ENCODE data around the gene PLEKHA7. TPM values are rescaled to one million over a fixed set of nuclear protein-coding genes. Genes with fewer than 3 reads are reported as not detected.
"Not testable (repeated sequence)": the region's sequence is repeated elsewhere in the genome, so short reads cannot be mapped to it uniquely, and the experiment has no call there.

The PLEKHA7 gene
- total RNA-seq, 2 experiments from 2014 or later = 0.13 TPM; not detected in 1

DNA sequence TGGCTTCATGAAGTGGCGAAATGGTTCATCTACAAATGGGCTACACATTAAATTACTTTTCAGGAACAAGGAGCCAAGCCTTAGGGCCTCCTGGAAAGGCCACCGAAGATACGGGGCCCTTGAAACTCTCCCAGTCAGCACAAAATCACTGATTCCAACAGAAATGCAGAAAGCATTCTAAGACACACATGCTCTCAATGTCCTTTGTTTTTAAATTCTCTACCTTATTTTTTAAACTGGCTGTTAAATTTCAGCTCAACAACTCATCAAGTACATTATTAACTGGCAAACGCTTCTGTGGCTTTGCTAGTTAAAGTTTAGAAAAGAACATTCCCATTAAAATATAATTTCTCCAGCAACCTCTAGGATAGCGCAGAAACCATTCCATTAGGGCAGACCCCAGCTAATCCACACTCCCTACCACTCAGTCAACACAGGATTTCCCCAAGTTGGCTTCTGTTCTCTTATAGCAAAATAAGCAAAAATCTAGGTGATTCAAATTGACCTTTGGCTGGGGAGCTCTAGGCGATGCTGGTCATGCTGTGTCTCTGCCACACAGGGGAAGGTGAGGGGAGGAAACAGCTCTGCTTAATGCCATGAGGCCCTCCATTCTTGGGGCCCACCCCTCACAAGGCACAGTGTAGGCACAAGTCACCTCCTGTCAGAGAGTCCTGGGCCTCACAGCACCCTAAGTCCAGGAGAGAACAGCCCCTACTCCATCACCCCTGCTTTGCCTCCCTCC, 47.1 kb downstream of the PLEKHA7 start:
- Histone ChIP-seq H3K9me3 (ENCODE audit: low read length) (no peaks in the 10 kb centered on the region), H2AFZ (ENCODE audit: low read length) (no peak overlapping the region), H3K27ac (ENCODE audit: low read depth, low read length, poor library complexity, severe bottlenecking) (no peak overlapping the region), H3K4me3 (ENCODE audit: low read depth, low read length, poor library complexity, severe bottlenecking) (no peak overlapping the region), H3K79me2 (ENCODE audit: insufficient read depth, low read depth, low read length) (no peaks in the 10 kb centered on the region), H3K4me2 (ENCODE audit: low read length) (no peak overlapping the region), H4K20me1 (ENCODE audit: insufficient read depth, low read length) (no peaks in the 10 kb centered on the region; the same call in 1 of the 2 replicates), H3K36me3 (ENCODE audit: insufficient read depth, low read length) (no peaks in the 10 kb centered on the region), H3K9me2 (ENCODE audit: insufficient read depth, low read length) (no peaks in the 10 kb centered on the region), H3K4me1 (ENCODE audit: insufficient read depth, low read length, poor library complexity, severe bottlenecking) (no peaks in the 10 kb centered on the region)
- TF ChIP-seq EZH2phosphoT487 (IDR thresholded peaks at IDR 0.05; ENCODE audit: borderline replicate concordance, low read depth, low read length) = no peak
- TF ChIP-seq, protein P1, sequence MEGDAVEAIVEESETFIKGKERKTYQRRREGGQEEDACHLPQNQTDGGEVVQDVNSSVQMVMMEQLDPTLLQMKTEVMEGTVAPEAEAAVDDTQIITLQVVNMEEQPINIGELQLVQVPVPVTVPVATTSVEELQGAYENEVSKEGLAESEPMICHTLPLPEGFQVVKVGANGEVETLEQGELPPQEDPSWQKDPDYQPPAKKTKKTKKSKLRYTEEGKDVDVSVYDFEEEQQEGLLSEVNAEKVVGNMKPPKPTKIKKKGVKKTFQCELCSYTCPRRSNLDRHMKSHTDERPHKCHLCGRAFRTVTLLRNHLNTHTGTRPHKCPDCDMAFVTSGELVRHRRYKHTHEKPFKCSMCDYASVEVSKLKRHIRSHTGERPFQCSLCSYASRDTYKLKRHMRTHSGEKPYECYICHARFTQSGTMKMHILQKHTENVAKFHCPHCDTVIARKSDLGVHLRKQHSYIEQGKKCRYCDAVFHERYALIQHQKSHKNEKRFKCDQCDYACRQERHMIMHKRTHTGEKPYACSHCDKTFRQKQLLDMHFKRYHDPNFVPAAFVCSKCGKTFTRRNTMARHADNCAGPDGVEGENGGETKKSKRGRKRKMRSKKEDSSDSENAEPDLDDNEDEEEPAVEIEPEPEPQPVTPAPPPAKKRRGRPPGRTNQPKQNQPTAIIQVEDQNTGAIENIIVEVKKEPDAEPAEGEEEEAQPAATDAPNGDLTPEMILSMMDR (conservative IDR thresholded peaks at IDR 0.05; ENCODE audit: low read length) = no peak
- BruUV-seq (replicated peaks) = no TSS peak
- intact Hi-C loops (cut with micrococcal nuclease; ENCODE audit: unreplicated experiment) = no loop called here
- POLR2A ChIA-PET = interaction anchor here (0.6 to 1.5 kb wide), 2 partner anchors 16 to 36 kb away, joined by 3 read pairs; no protein-coding TSS in a partner anchor
- CTCF ChIA-PET (ENCODE audit: unreplicated experiment) = no interaction called here
- DNase-seq (ENCODE audit: low spot score) = no peak

DNA sequence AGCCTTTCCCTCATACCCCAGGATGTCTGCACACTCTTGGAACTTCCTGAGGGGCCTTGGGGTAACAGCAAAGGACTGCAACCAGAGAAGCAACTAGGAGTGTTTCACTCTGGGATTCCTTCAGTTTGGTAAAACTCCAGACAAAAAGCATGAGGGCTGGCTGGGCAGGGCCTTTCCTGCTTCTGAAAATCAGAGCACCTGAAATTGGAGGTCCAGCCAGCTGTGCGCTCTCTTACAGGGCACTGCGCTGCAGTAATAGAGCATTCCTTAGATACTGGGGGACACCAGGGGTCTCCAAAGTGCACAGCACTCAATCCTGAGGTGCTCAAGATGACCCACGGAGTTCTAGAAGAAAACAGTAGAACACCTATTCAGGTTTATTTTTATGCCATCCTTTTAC, 49.7 kb downstream of the PLEKHA7 start:
- DNase-seq (ENCODE audit: low spot score) = no peak
- H3K4me1 ChIP-seq (ENCODE audit: insufficient read depth, low read length, poor library complexity, severe bottlenecking) = no peaks in the 10 kb centered on the region
- no peaks in the 10 kb centered on the region for H3K9me2 ChIP-seq (ENCODE audit: insufficient read depth, low read length)
- TF ChIP-seq EZH2phosphoT487 (IDR thresholded peaks at IDR 0.05; ENCODE audit: borderline replicate concordance, low read depth, low read length) = no peak
- TF ChIP-seq, protein P1 (conservative IDR thresholded peaks at IDR 0.05; ENCODE audit: low read length) = no peak
- no peak overlapping the region for H2AFZ ChIP-seq (ENCODE audit: low read length)
- no peak overlapping the region for H3K4me2 ChIP-seq (ENCODE audit: low read length)
- H3K79me2 ChIP-seq (ENCODE audit: insufficient read depth, low read depth, low read length) = no peaks in the 10 kb centered on the region
- H3K36me3 ChIP-seq (ENCODE audit: insufficient read depth, low read length) = no peaks in the 10 kb centered on the region
- intact Hi-C loops (cut with micrococcal nuclease; ENCODE audit: unreplicated experiment) = no loop called here
- no TSS peak for BruUV-seq (replicated peaks)
- H3K4me3 ChIP-seq (ENCODE audit: low read depth, low read length, poor library complexity, severe bottlenecking) = no peak overlapping the region
- H3K27ac ChIP-seq (ENCODE audit: low read depth, low read length, poor library complexity, severe bottlenecking) = no peak overlapping the region
- ChIA-PET POLR2A (interaction anchor here (0.5 kb wide), 1 partner anchor 76 kb away, joined by 3 read pairs; no protein-coding TSS in a partner anchor), CTCF (ENCODE audit: unreplicated experiment) (no interaction called here)
- no peaks in the 10 kb centered on the region for H3K9me3 ChIP-seq (ENCODE audit: low read length)
- no peaks in the 10 kb centered on the region for H4K20me1 ChIP-seq (ENCODE audit: insufficient read depth, low read length)

DNA sequence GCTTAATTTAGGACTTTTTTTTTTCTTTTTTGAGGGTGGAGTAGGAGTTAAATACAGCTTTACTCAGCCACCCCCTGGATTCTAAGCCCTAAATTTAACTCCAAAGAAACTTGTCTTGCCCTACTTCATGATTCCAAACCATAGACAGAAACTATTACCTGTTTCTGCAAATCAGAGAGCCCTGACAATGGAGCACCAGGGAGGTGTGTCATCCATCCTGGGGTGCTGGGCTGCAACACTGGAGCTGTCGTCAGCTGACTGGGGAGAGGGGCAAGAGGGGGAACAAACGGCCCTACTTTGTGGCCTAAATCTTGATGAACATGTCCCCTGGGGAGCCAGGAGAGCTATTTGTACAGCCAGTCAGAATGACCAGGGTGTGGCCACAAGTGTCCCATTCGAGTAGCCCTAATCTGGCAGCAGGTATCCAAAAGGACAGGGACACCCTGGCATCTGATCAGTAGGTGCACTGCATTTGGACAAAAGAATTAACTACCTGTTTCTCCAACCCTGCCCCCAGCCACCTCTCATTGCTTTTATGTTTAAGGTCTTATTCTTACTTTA, 50.8 kb downstream of the PLEKHA7 start:
- no peak for DNase-seq (ENCODE audit: low spot score)
- Histone ChIP-seq H3K36me3 (ENCODE audit: insufficient read depth, low read length) (no peaks in the 10 kb centered on the region), H3K9me2 (ENCODE audit: insufficient read depth, low read length) (no peaks in the 10 kb centered on the region), H4K20me1 (ENCODE audit: insufficient read depth, low read length) (no peaks in the 10 kb centered on the region), H3K4me3 (ENCODE audit: low read depth, low read length, poor library complexity, severe bottlenecking) (no peak overlapping the region), H2AFZ (ENCODE audit: low read length) (no peak overlapping the region), H3K79me2 (ENCODE audit: insufficient read depth, low read depth, low read length) (no peaks in the 10 kb centered on the region), H3K9me3 (ENCODE audit: low read length) (no peaks in the 10 kb centered on the region), H3K4me2 (ENCODE audit: low read length) (no peak overlapping the region), H3K27ac (ENCODE audit: low read depth, low read length, poor library complexity, severe bottlenecking) (no peak overlapping the region), H3K4me1 (ENCODE audit: insufficient read depth, low read length, poor library complexity, severe bottlenecking) (no peaks in the 10 kb centered on the region)
- POLR2A ChIA-PET = no interaction called here
- no TSS peak for BruUV-seq (replicated peaks)
- CTCF ChIA-PET (ENCODE audit: unreplicated experiment) = interaction anchor here (0.5 kb wide), 1 partner anchor 319 kb away, joined by 3 read pairs; no protein-coding TSS in a partner anchor
- intact Hi-C loops (cut with micrococcal nuclease; ENCODE audit: unreplicated experiment) = no loop called here
- no peak for TF ChIP-seq EZH2phosphoT487 (IDR thresholded peaks at IDR 0.05; ENCODE audit: borderline replicate concordance, low read depth, low read length)
- TF ChIP-seq, protein P1 (conservative IDR thresholded peaks at IDR 0.05; ENCODE audit: low read length) = no peak

DNA sequence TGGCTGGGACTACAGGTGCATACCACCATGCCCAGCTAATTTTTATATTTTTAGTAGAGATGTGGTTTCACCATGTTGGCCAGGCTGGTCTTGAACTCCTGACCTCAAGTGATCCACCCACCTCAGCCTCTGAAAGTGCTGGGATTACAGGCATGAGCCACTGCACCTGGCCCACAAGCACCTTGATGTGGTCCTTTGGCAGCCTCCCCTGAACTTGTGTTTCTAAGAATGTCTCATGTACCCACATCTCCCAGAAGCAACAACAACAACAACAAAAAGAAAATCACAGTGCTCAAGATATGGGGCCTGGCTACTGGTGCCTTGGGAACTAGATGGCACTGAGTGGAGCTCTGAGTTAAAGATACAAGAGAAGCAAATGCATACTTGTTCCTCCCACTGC, 51.6 kb downstream of the PLEKHA7 start:
- BruUV-seq (replicated peaks); H3K27ac ChIP-seq (ENCODE audit: low read depth, low read length, poor library complexity, severe bottlenecking); H2AFZ ChIP-seq (ENCODE audit: low read length); CTCF ChIA-PET (ENCODE audit: unreplicated experiment); H3K4me3 ChIP-seq (ENCODE audit: low read depth, low read length, poor library complexity, severe bottlenecking); H3K9me3 ChIP-seq (ENCODE audit: low read length); POLR2A ChIA-PET; DNase-seq (ENCODE audit: low spot score); H3K4me1 ChIP-seq (ENCODE audit: insufficient read depth, low read length, poor library complexity, severe bottlenecking); H4K20me1 ChIP-seq (ENCODE audit: insufficient read depth, low read length); H3K79me2 ChIP-seq (ENCODE audit: insufficient read depth, low read depth, low read length); intact Hi-C loops (cut with micrococcal nuclease; ENCODE audit: unreplicated experiment); H3K9me2 ChIP-seq (ENCODE audit: insufficient read depth, low read length); H3K4me2 ChIP-seq (ENCODE audit: low read length); H3K36me3 ChIP-seq (ENCODE audit: insufficient read depth, low read length): not testable (repeated sequence)
